Medulla oblongata (tissue), 1 donor: ENCODE results near the gene LARGE1.
"Not testable (repeated sequence)": the region's sequence is repeated elsewhere in the genome, so short reads cannot be mapped to it uniquely, and the experiment has no call there.

ENCODE experiments used
- DNase-seq: peaks from one replicate; pipeline ENCODE4 v3.0.0-alpha.2; 2015; ENCODE audit errors: extremely low spot score

Gene LARGE1

DNA sequence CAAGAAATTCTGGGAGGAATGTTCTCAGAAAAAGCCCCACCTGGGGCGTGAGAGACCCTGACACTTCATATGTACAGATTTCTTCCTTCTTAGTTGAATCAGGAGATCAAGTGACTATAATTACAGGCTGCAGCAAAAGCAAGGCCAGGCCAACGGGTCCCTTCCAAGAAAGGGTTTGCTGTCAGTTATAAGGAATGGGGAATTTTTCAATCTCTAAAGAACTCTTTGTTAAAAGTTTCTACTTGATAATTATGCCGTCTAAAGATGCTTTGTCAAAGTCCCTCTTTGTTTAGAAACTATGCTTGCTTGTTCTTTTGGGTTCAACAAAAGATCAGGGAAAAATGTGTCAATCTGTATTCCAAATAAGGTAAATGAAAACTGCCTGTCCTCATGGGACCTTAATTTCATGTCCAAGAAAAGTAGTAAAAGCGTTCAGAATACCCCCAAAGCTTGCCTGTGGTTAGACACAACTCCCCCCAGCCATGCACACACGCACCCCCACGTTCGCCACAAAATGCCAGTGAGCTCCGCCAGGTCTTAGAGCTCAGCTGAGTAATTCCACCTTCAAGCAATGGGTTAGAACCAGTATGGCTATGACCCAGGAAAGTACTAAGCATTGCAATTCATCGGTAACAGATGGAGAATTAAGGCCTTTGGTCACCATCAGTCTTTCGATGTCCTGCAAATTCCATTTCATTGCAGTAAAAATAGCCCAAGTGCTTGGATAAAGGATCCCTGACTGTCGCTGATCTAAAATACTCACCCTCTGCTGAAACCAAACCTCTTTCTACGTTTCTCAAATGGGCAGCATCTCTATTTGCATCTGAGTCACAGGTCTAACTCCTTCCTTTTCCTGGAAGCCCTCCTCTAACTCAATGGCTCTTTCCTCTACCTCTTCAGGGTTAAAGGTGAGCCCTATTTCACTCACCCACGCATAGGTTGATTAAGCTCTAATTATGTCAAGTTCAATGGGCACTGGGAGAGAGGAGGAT, 442.9 kb downstream of the LARGE1 start:
- DNase-seq, result no peak

DNA sequence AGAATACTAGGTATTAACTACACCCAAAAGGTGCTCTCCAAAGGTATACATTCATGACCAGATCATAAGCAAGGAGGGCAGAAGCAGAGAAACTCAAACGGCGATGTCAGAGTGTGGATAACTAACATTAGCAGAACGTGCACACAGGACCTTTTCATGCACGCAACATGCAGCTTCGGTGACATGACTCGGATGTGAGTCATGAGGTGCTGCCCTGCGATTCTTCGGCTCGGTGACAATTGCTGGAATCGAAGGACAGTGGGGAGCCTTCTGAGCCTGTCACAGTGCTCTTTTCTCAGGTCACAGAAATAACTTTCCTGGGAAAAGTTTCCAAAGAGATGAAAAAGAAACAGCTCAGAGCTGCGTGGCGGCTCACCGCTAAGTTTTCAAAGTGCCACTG, 443.6 kb downstream of the LARGE1 start:
- DNase-seq, result no peak

DNA sequence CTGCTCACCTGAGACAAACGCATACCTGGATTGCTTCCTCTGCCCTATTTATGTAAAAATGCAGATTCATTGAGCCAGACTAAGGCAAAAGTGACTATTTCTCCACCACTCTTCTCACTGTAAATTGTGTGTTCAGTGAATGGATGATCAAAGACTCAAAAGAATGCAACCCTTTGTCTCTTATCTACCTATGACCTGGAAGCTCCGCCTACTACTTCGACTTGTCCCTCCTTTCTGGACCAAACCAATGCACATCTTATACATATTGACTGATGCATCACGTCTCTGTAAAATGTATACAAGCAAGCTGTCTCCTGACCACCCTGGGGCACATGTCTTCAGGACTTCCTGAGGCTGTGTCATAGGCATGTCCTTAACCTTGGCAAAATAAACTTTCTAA, 444.1 kb downstream of the LARGE1 start:
- no peak for DNase-seq

DNA sequence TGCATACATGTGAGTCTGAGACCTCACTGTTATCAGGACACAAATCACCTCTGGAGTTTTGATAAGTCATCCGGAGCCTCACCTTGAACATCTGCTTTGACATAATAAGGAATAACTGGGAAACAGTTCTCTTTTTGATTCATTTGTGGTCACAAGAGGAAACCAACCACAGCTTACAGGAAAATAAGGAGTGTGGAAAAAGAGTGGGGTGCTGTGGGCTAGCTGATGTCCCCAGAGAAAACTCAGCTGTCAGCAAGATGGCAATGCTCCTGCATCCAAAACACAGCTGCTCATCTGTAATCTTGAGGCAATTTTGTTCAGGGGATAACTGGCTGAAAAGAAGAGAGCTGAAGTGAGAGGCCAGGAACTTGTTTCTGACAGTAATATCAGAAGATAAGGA, 445.7 kb downstream of the LARGE1 start:
- no peak for DNase-seq

- DNase-seq, result no peak
Observed at GRCh38 chr22:33472462-33473344, 447.6 kb downstream of the LARGE1 start.

DNA sequence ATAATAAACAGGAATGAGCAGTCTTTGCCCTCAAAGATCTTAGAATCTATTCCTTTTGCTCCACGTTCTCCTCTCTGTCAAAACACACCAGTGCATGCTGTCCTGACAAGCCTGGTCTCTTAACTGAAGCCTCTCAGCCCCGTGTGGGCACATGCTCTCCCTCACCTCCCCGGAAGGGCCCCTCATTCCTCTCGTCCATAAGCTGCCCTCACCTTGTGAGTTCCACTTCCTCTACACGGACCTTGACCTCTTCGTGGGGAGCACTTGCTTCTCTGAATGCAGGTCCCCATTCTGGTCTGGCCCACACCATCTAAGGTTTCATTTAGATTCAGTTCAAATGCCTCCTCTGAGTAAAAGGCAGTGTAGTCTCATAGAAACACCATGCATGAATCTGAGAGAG, 449.8 kb downstream of the LARGE1 start:
- DNase-seq, result no peak

- DNase-seq, result no peak
Observed at GRCh38 chr22:33467620-33468095, 452.6 kb downstream of the LARGE1 start.

DNA sequence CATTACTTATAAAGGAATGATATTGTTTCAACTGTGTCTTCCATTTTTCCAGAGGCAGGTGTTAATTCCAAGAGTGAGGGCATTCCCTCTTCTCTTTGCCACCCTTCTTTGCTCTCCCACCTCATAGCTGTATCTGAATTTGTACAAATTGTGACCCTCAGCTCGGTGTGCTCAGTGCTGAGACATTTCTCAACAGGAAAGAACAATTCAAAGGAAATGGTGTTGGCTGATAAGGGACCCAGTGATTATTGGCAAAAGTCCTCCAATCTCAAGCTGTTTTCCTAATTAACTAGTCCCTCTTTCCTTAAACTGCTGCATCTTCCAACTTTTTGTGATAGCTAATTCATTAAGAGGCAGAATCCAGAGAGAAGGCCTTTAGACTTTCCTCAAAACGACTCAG, 453.2 kb downstream of the LARGE1 start:
- no peak for DNase-seq

DNA sequence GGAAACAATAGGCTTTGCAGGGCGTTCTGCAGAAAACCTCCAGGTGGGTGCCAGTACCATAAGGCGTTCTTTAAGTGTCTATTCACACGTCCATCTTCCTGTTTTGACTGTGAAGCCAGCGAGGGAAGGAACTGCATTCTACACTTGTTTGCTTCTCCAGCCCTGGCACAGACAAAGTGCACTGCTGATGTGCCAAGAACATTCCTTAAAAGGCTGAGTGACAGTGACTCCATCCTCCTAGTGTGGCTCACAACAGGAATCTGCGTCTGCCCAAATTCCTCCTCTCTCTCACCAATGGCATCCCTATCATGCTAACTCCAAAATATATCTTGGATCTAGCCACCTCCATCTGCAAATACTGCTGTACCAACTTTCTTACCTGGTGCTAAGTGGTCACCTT, 454.7 kb downstream of the LARGE1 start:
- DNase-seq, result no peak

DNA sequence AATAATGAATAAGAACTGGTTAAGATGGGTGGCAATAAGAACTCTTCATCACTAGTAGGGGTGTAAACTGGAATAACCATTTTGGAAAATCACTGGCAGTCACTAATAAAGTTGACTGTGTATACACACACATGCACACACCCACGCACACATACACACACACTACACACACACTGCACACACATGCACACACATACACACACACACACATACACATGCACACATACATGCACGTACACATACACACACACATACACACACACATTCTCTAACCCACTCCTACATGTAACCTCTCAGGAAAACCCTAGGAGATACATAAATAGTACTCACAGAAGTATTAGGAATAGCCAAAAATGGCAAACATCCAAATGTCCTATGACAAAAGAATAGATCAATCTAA, 455.6 kb downstream of the LARGE1 start:
- DNase-seq, result no peak

GRCh38 chr22:33461698-33462434, 458.4 kb downstream of the LARGE1 start:
- no peak for DNase-seq

GRCh38 chr22:33461245-33461644, 459.0 kb downstream of the LARGE1 start:
- not testable (repeated sequence) for DNase-seq

DNA sequence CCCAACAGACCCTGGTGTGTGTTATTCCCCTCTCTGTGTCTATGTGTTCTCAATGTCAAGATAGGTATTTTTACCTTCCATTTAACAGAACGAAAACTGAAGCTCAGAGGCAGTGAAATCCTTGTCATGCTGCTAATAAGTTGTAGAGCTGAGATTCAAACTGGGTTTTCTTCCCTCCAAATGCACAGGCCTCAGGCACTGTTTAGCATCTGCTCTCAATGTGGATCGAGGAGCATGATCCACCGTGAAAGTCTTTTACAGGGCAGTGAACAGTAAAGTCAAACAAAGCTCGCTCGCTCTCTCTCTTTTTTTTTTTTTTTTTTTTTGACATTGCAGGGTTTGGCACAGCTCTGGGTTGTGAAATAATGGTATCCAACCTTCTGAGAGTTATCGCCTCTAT, 461.1 kb downstream of the LARGE1 start:
- no peak for DNase-seq

DNA sequence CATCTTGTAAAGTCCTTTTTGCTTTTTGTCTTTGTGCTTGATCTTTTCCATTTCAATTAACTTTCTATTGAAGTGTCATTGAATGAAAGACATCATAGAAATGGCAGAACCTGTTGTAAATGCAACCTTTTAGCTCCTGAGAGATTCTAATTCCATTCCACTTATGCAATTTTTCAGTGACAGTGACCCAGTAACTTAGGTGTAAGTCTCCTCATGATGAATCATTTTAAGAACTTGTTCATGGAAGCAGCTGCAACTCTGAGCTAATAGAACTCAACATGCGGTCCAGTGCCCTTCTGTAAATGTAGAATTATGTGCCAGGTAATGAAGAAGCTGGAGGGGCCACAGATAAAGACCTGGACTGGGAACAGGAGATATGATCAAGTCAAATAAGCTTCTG, 463.8 kb downstream of the LARGE1 start:
- no peak for DNase-seq

GRCh38 chr22:33455036-33455435, 465.2 kb downstream of the LARGE1 start:
- no peak for DNase-seq

- DNase-seq, result no peak
Observed at GRCh38 chr22:33451866-33452469, 468.3 kb downstream of the LARGE1 start.

DNA sequence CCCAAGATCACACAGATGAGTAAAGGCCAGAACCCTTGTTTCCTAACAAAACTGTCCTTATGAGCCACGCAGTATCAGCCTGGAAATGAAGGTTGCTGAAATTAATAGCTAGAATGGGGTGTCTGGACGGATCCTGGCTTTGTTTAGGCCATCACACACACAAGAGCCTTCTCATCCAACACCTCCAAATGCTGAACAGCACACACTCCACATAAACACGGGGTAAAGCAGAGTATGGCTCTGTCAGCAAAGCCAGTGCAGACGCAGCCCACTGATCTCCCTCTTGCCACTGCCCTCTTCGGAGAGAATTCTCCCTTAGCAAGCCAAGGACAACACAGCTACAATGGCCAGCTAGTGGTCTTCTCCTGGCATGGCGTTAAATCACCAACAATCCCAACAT, 469.5 kb downstream of the LARGE1 start:
- DNase-seq, result no peak

- DNase-seq, result no peak
Observed at GRCh38 chr22:33447733-33448132, 472.5 kb downstream of the LARGE1 start.

DNA sequence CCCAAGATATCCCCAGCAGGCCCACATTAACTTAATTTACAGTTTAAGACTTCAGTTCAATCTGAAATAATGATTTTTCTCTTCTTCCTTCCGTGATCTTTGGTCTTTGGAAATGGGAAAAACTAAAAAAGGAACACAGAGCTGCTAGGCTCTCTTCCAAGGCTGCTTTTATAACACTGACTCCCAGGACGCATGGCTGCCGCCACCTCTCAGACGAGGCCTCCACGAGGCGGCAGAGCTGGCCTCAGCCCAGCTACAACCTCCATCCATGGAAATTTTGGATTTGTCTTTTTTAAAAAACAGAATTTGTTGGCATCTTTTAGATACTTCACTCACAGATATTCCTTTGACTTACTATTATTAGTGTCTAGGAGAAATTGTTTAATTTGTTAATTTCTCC, 476.6 kb downstream of the LARGE1 start:
- no peak for DNase-seq

GRCh38 chr22:33440756-33441155, 479.5 kb downstream of the LARGE1 start:
- DNase-seq, result no peak

DNA sequence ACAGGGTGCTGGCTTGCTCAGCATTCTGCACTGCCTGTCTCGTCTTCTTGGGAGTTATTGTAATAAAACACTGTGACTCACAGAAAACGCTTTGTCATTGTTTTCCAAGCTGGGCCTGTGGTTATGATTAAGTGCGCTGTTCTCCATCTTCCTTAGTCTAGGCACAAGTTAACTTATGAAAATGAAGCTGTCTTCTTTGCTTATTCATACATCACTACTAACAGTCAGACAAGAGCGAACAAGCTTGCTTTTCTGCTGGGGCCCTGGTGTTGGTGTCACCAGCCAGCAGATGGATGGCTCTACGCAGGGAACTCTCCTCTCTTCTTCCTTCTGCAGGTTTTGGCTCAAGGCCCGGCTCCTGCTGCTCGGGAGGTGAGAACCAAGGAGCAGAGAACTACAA, 482.0 kb downstream of the LARGE1 start:
- peak; percentile 2 for DNase-seq
